Activated CD4-positive, CD25-positive, alpha-beta regulatory T cell treated with anti-CD3 and anti-CD28 coated beads, Interleukin-2, amount 50 U/mL, for 72 hours (primary cell): ENCODE measurements around the gene ADAMTS16.

ENCODE experiments used
- DNase-seq: peaks from one replicate; pipeline ENCODE4 v3.0.0; 2021

ADAMTS16 gene

GRCh38 chr5:5350101-5350500, 210.0 kb downstream of the ADAMTS16 start:
- no peak for DNase-seq

DNA sequence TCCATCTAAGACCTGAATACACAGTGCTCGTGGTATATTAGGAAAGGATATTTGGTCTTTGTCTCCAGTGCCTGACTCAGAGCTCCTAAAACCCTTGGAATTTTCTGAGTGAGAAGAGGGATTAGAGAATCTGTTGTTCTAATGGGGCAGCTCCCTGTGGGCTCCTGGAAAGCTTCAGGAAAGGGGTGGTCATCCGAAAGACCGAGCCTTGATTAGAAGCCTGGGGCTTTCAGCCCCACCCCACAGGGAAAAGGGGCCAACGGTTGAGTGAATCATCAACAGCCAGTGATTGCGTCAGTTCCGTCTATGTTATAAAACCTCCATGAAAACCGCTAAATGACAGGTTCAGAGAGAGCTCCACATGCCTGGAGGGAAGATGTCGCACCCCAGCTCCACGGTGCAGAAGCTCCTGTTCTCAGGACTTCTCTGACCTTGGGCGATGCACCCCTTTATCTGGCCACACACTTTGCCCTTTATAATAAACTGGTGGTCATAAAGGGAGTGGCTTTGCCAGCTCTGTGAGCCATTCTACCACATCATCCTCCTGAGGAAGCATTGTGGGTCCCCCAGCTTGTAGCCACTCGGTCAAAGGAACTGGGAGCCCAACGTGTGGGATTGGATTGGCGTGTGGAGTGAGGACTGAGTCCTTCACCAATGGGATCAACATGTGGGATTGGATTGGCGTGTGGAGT, 211.3 kb downstream of the ADAMTS16 start:
- no peak for DNase-seq

DNA sequence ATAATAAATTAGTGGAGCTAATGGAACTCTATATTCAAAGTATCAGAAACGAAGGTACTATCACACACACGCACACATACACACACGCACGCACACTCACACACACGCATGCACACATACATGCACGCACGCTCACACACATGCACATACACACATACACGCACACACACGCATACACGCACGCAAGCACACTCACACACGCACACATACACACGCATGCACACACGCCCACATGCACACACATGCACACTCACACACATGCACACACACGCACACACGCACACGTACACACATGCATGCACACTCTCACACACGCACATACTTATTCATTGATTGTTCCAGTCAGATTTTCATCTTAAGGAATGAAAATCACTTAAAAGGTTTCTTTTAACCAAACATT, 212.5 kb downstream of the ADAMTS16 start:
- DNase-seq: no peak

DNA sequence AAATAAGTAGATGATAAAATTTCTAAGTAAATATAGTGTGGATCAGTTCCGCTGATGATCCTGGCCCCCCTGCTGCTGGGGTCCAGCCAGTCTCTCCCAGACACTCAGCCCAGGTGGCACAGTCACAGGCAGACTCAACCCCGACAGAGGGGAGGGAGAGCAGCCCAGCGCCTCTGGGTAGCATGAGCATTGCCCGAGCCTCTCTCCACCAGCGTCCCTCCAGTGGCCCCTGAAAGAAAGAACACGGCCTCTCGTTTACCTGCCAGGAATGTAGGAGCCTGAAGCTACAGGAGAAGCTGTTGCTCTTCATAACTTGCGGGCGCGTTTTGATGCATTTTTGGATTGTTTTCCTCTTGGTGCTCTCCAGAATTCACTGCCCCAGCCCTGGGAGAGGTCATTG, 213.6 kb downstream of the ADAMTS16 start:
- DNase-seq: no peak

DNA sequence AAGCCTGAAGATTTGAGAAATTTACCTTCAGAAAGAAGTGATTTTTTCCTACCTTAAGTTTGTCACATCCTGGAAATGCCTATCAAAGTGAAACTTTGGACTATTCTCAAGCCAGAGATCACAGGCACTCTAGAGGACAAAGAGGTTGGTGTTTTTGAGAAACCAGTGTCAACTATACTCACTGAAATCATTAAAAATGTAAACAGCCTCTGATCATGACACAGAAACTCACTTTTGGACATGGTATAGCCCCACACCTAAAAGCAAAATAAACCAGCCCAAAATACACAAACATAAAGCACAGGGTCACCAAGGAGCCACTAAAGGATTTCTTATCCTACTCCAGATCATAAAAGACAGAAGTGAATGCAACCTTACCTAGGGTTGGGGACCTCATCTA, 216.6 kb downstream of the ADAMTS16 start:
- DNase-seq: no peak

- DNase-seq: no peak
Observed at GRCh38 chr5:5359618-5360017, 219.5 kb downstream of the ADAMTS16 start.

GRCh38 chr5:5360363-5360940, 220.3 kb downstream of the ADAMTS16 start:
- no peak for DNase-seq

- DNase-seq: no peak
Observed at GRCh38 chr5:5360941-5361520, 220.9 kb downstream of the ADAMTS16 start.

GRCh38 chr5:5363045-5363444, 222.9 kb downstream of the ADAMTS16 start:
- no peak for DNase-seq

- DNase-seq: no peak
Observed at GRCh38 chr5:5364932-5365331, 224.8 kb downstream of the ADAMTS16 start.

- no peak for DNase-seq
Observed at GRCh38 chr5:5367739-5368138, 227.6 kb downstream of the ADAMTS16 start.

DNA sequence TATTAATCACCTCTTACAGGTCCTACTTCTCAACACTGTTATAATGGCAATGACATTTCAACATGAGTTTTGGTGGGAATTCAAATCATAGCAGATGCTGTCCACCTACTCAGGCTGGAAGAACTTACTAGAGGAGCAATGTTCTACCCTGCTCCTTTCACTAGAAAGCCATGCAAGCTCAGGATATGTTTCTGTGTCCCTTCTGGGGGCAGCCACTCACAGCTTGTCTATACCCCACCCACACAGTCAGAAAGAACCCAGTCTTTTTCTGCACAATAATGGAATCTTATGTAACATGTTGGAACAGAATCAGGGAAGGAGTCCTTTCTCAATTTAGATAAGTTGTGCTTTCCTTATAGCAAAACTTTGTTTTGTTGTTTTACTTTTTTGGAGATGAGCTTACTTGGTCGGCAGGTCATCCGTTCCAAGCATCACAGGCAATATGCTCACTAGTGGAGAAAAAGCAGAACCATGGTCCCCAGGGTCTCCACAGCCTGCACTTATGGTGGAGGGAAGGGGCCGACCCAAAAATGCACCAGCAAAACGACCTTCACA, 229.0 kb downstream of the ADAMTS16 start:
- DNase-seq: no peak
